IMR-90 (cell line): ENCODE data around the gene NUP54. TPM values are rescaled to one million over a fixed set of nuclear protein-coding genes. Genes with fewer than 3 reads are reported as not detected.

Experiments used
- ATAC-seq: fragments of 200-7000 bp; cut with Tn5 transposase; 2 replicates; pipeline ENCODE4 v1.9.1; 2020; ENCODE audit warnings: low read depth, mild to moderate bottlenecking, moderate library complexity
- BruUV-seq: library from RNA; stranded (reverse); fragments of 400-500 nt; replicated peaks from 2 replicates; lab custom pipeline; 2021; lab: Mats Ljungman, UMichigan
- CTCF ChIA-PET: fragments of 300-600 bp; formaldehyde crosslinking; extraction: SDS; loops from one replicate; lab custom pipeline; 2021; ENCODE audit warnings: antibody characterized with exemption; lab: Yijun Ruan, JAX
- POLR2A ChIA-PET: fragments of 300-600 bp; sonication (Branson Sonifier 250); formaldehyde crosslinking; loops from one replicate; lab custom pipeline; 2022; ENCODE audit warnings: antibody characterized with exemption; ENCODE audit not compliant: unreplicated experiment; lab: Charles Lee
- DNase-seq: peaks from one replicate; pipeline ENCODE4 v3.0.0; 2013
- H2AFZ ChIP-seq: replicated peaks from 2 replicates; pipeline ENCODE3; 2013; ENCODE audit warnings: low read length, mild to moderate bottlenecking; ENCODE audit not compliant: poor library complexity
- H2AK5ac ChIP-seq: 2 replicates; pipeline ENCODE4 v1.6.1; 2013; ENCODE audit warnings: low read depth, low read length, inconsistent platforms
- H2AK9ac ChIP-seq: replicated peaks from 2 replicates; pipeline ENCODE3; 2013; ENCODE audit warnings: mild to moderate bottlenecking, low read depth, low read length, moderate library complexity; ENCODE audit not compliant: poor library complexity
- H2BK120ac ChIP-seq: 2 replicates; pipeline ENCODE4 v1.6.1; 2013; ENCODE audit warnings: low read depth, low read length, inconsistent platforms
- H2BK15ac ChIP-seq: 3 replicates; pipeline ENCODE4 v1.6.1; 2013; ENCODE audit warnings: low read depth, low read length, inconsistent platforms
- H2BK20ac ChIP-seq: 2 replicates; pipeline ENCODE4 v1.6.1; 2013; ENCODE audit warnings: low read depth, mild to moderate bottlenecking, inconsistent platforms, low read length, moderate library complexity
- H2BK5ac ChIP-seq: 2 replicates; pipeline ENCODE4 v1.6.1; 2013; ENCODE audit warnings: mild to moderate bottlenecking, low read depth, low read length, inconsistent platforms; ENCODE audit not compliant: poor library complexity, severe bottlenecking
- H3K14ac ChIP-seq: replicated peaks from 2 replicates; pipeline ENCODE4 v1.6.1; 2013; ENCODE audit warnings: low read depth, low read length, inconsistent platforms
- H3K18ac ChIP-seq: 2 replicates; pipeline ENCODE4 v1.6.1; 2013; ENCODE audit warnings: low read depth, low read length, control low read depth
- H3K23ac ChIP-seq: 2 replicates; pipeline ENCODE4 v1.6.1; 2013; ENCODE audit warnings: low read depth, low read length, inconsistent platforms
- H3K27ac ChIP-seq: 2 replicates; pipeline ENCODE4 v1.5.1; 2013; ENCODE audit warnings: mild to moderate bottlenecking, control low read depth, low read length; ENCODE audit not compliant: insufficient read depth
- H3K27me3 ChIP-seq: 2 replicates; pipeline ENCODE4 v1.6.1; 2013; ENCODE audit warnings: low read length; ENCODE audit not compliant: control insufficient read depth, insufficient read depth
- H3K36me3 ChIP-seq: 2 replicates; pipeline ENCODE4 v1.6.1; 2013; ENCODE audit warnings: low read length, mixed read lengths; ENCODE audit not compliant: control insufficient read depth, insufficient read depth
- H3K4ac ChIP-seq: 2 replicates; pipeline ENCODE4 v1.6.1; 2013; ENCODE audit warnings: low read depth, low read length, inconsistent platforms
- H3K4me1 ChIP-seq: 2 replicates; pipeline ENCODE4 v1.6.1; 2013; ENCODE audit warnings: low read length, mixed read lengths; ENCODE audit not compliant: control insufficient read depth, insufficient read depth
- H3K4me2 ChIP-seq: 2 replicates; pipeline ENCODE4 v1.6.1; 2013; ENCODE audit warnings: low read depth, mild to moderate bottlenecking, control low read depth, low read length, moderate library complexity
- H3K4me3 ChIP-seq: 2 replicates; pipeline ENCODE4 v1.5.1; 2013; ENCODE audit warnings: low read depth, mild to moderate bottlenecking, control low read depth, low read length, moderate library complexity; ENCODE audit not compliant: insufficient read depth
- H3K56ac ChIP-seq: 2 replicates; pipeline ENCODE4 v1.6.1; 2013; ENCODE audit warnings: low read length, inconsistent platforms; ENCODE audit not compliant: insufficient read depth; ENCODE audit errors: extremely low read depth
- H3K79me1 ChIP-seq, 2 experiments: 2 replicates each; pipeline ENCODE4 v1.6.1; 2013; ENCODE audit warnings: low read length in 2 of 2, inconsistent platforms in 1 of 2, low read depth in 1 of 2
- H3K9ac ChIP-seq: 2 replicates; pipeline ENCODE4 v1.6.1; 2013; ENCODE audit warnings: low read depth, low read length, control low read depth
- H3K9me1 ChIP-seq: 2 replicates; pipeline ENCODE4 v1.6.1; 2013; ENCODE audit warnings: low read length, inconsistent platforms; ENCODE audit not compliant: insufficient read depth
- H3K9me3 ChIP-seq: 2 replicates; pipeline ENCODE4 v1.6.1; 2013; ENCODE audit warnings: low read length; ENCODE audit not compliant: control insufficient read depth, insufficient read depth
- H4K20me1 ChIP-seq: 2 replicates; pipeline ENCODE4 v1.6.1; 2013; ENCODE audit warnings: low read length, inconsistent platforms; ENCODE audit not compliant: insufficient read depth
- H4K5ac ChIP-seq: 2 replicates; pipeline ENCODE4 v1.6.1; 2013; ENCODE audit warnings: mild to moderate bottlenecking, low read depth, low read length, control low read depth
- H4K8ac ChIP-seq, 2 experiments: 2 replicates each; pipeline ENCODE4 v1.6.1; 2013; ENCODE audit warnings: low read depth in 2 of 2, low read length in 2 of 2, control low read depth in 1 of 2, inconsistent platforms in 1 of 2
- H4K91ac ChIP-seq: 2 replicates; pipeline ENCODE4 v1.6.1; 2013; ENCODE audit warnings: low read depth, low read length, inconsistent platforms; ENCODE audit not compliant: insufficient read depth
- BHLHE40 ChIP-seq: fragments of 150-350 bp; IDR thresholded peaks from 2 replicates; pipeline ENCODE4 v1.6.1; 2016; ENCODE audit warnings: mild to moderate bottlenecking, low read depth, low read length
- CEBPB ChIP-seq: IDR thresholded peaks from 2 replicates; pipeline ENCODE4 v1.6.1; 2012; ENCODE audit warnings: low read depth, low read length, improper control_type of control experiment
- CHD1 ChIP-seq: IDR thresholded peaks from 2 replicates; pipeline ENCODE4 v1.6.1; 2012; ENCODE audit warnings: low read depth, low read length, improper control_type of control experiment
- ELK1 ChIP-seq: fragments of 150-350 bp; IDR thresholded peaks from 2 replicates; pipeline ENCODE4 v1.6.1; 2016; ENCODE audit warnings: low read depth, mild to moderate bottlenecking, low read length, moderate library complexity, borderline replicate concordance
- MAZ ChIP-seq: IDR thresholded peaks from 2 replicates; pipeline ENCODE4 v1.6.1; 2012; ENCODE audit warnings: low read depth, mild to moderate bottlenecking, low read length, improper control_type of control experiment, moderate library complexity, borderline replicate concordance
- NFE2L2 ChIP-seq: fragments of 150-350 bp; IDR thresholded peaks from 2 replicates; pipeline ENCODE4 v1.6.1; 2016; ENCODE audit warnings: low read depth, mild to moderate bottlenecking, low read length
- POLR2A ChIP-seq: IDR thresholded peaks from 2 replicates; pipeline ENCODE4 v1.6.1; 2012; ENCODE audit warnings: mild to moderate bottlenecking, low read depth, low read length
- RFX5 ChIP-seq: IDR thresholded peaks from 2 replicates; pipeline ENCODE4 v1.8.0; 2012; ENCODE audit warnings: low read depth, mild to moderate bottlenecking, low read length, moderate library complexity
- WGBS, 2 experiments: methylation state at CpG; one replicate each; pipeline versions ENCODE4 v1.1.5 to v1.1.7; 2013; ENCODE audit warnings: missing lambda C conversion rate in 2 of 2; ENCODE audit not compliant: insufficient read length in 1 of 2; ENCODE audit errors: extremely low coverage in 2 of 2; 5-methylcytosine and 5-hydroxymethylcytosine counted together
- dilution Hi-C: fragments of 300-500 bp; cut with HindIII; formaldehyde crosslinking; loops from one replicate; pipeline ENCODE4 v1.14.3; 2018; ENCODE audit warnings: low sequenced_read_pairs; ENCODE audit not compliant: unreplicated experiment
- in situ Hi-C: fragments of 300-500 bp; cut with MboI; formaldehyde crosslinking; loops from 3 replicates; pipeline ENCODE4 v1.14.3; 2019; ENCODE audit warnings: low sequenced_read_pairs, inconsistent platforms, mixed read lengths
- intact Hi-C: fragments of 100-400 bp; cut with micrococcal nuclease; formaldehyde crosslinking; loops from 2 replicates; pipeline ENCODE4 v1.10.0; 2022
- polyA plus RNA-seq, 3 experiments: library from polyadenylated mRNA; depleted of rRNA; stranded (reverse); fragments of >200 nt; gene quantifications; 2 replicates each; pipeline ENCODE4 v1.2.3, GENCODE V29; 2012; ENCODE audit warnings: low replicate concordance in 1 of 3
- total RNA-seq: library from RNA; depleted of rRNA; stranded (reverse); fragments of >200 nt; gene quantifications from 2 replicates; pipeline ENCODE4 v1.2.3, GENCODE V29; 2012

The NUP54 gene
- total and polyA plus RNA-seq, 2 of the 4 experiments (the other 2 are of a cell fraction): 24.6 to 44.4 TPM

- no peak overlapping the region for H2BK20ac ChIP-seq
- TF ChIP-seq POLR2A: no peak
- TF ChIP-seq MAZ: no peak
- TF ChIP-seq ELK1: no peak
- TF ChIP-seq CEBPB: no peak
- no peak for TF ChIP-seq CHD1
- no peak for TF ChIP-seq BHLHE40
- TF ChIP-seq NFE2L2: no peak
- TF ChIP-seq RFX5: no peak
- CTCF ChIA-PET: no interaction called here
- ATAC-seq (no peak), DNase-seq (no peak)
- no peak overlapping the region for H2AFZ ChIP-seq
- H3K18ac ChIP-seq: peak overlapping the region; percentile 17; the same call in 1 of the 2 replicates
- 0 out of 2 replicates have a peak overlapping the region, but pooled peaks have one; percentile 7 for H4K5ac ChIP-seq
- peak overlapping the region; percentile 22; the same call in 1 of the 2 replicates for H3K4ac ChIP-seq
- peaks cover 15% of the 10 kb centered on the region for H3K9me1 ChIP-seq
- H3K14ac ChIP-seq: peak overlapping the region; percentile 8; the same call in 1 of the 2 replicates
- H3K23ac ChIP-seq: peak overlapping the region; percentile 2; the same call in 1 of the 2 replicates
- H2BK120ac ChIP-seq: peak overlapping the region; percentile 65; the same call in 1 of the 2 replicates
- H3K9ac ChIP-seq: no peak overlapping the region
- no peak overlapping the region for H3K4me3 ChIP-seq
- POLR2A ChIA-PET: no interaction called here
- no peak overlapping the region for H2AK9ac ChIP-seq
- H3K27ac ChIP-seq: peak overlapping the region; percentile 11; the same call in 1 of the 2 replicates
- peak overlapping the region; percentile 7 for H2BK5ac ChIP-seq
- no CpG with 5 or more reads among the region's 3 CpGs for WGBS, 2 experiments
- peaks cover 21% of the 10 kb centered on the region for H3K36me3 ChIP-seq
- H3K56ac ChIP-seq: no peak overlapping the region
- no peak overlapping the region; a peak in 1 of 4 replicates for H4K8ac ChIP-seq
- H2AK5ac ChIP-seq: peak overlapping the region; percentile 31
- intact Hi-C loops (no loop called here), in situ Hi-C loops (loop anchor here (10.0 kb wide), 1 partner anchor 309 kb away; no protein-coding TSS in a partner anchor), dilution Hi-C loops (no loop called here)
- peaks cover 39 to 81% of the 10 kb centered on the region in 2 experiments for H3K79me1 ChIP-seq
- peak overlapping the region; percentile 22; the same call in 1 of the 2 replicates for H4K91ac ChIP-seq
- peaks cover 24% of the 10 kb centered on the region; the same call in 1 of the 2 replicates for H4K20me1 ChIP-seq
- H3K9me3 ChIP-seq: no peaks in the 10 kb centered on the region
- no peaks in the 10 kb centered on the region for H3K27me3 ChIP-seq
- H3K4me2 ChIP-seq: no peak overlapping the region
- H3K4me1 ChIP-seq: peaks cover 28% of the 10 kb centered on the region
- peak overlapping the region; percentile 2; the same call in 1 of the 3 replicates for H2BK15ac ChIP-seq
- BruUV-seq: no TSS peak
Observed at GRCh38 chr4:76195326-76195725, 47.1 kb upstream of the NUP54 start.
